Ishikawa (cell line): Measurements from ENCODE around the gene MESP1.

Experiments used
- CEBPB ChIP-seq: IDR thresholded peaks from 2 replicates; pipeline ENCODE4 v1.6.1; 2012
- CREB1 ChIP-seq: IDR thresholded peaks from 2 replicates; pipeline ENCODE4 v1.6.1; 2012; ENCODE audit warnings: low read depth
- EGR1 ChIP-seq: IDR thresholded peaks from 2 replicates; pipeline ENCODE4 v1.6.1; 2012
- EP300 ChIP-seq: IDR thresholded peaks from 2 replicates; pipeline ENCODE4 v1.6.1; 2012; ENCODE audit warnings: borderline replicate concordance
- FOXM1 ChIP-seq: IDR thresholded peaks from 2 replicates; pipeline ENCODE4 v1.6.1; 2012; ENCODE audit warnings: low read depth, borderline replicate concordance
- NFIC ChIP-seq: IDR thresholded peaks from 2 replicates; pipeline ENCODE4 v1.6.1; 2012
- RAD21 ChIP-seq: IDR thresholded peaks from 2 replicates; pipeline ENCODE4 v1.6.1; 2012; ENCODE audit warnings: low read depth
- TAF1 ChIP-seq: IDR thresholded peaks from 2 replicates; pipeline ENCODE4 v1.6.1; 2012; ENCODE audit warnings: low read depth, mild to moderate bottlenecking
- TCF12 ChIP-seq: IDR thresholded peaks from 2 replicates; pipeline ENCODE4 v1.6.1; 2012; ENCODE audit warnings: low read depth
- TEAD4 ChIP-seq: IDR thresholded peaks from 2 replicates; pipeline ENCODE4 v1.6.1; 2012
- YY1 ChIP-seq: IDR thresholded peaks from 2 replicates; pipeline ENCODE4 v1.6.1; 2012; ENCODE audit warnings: low read depth
- ZBTB7A ChIP-seq: IDR thresholded peaks from 2 replicates; pipeline ENCODE4 v1.6.1; 2012; ENCODE audit warnings: low read depth
- TF ChIP-seq, protein P1 (sequence below): IDR thresholded peaks from 2 replicates; pipeline ENCODE4 v1.6.1; 2012
- TF ChIP-seq, protein P2 (sequence below): IDR thresholded peaks from 2 replicates; pipeline ENCODE4 v1.6.1; 2012; ENCODE audit warnings: low read depth, mild to moderate bottlenecking
- TF ChIP-seq, protein P3 (sequence below): IDR thresholded peaks from 2 replicates; pipeline ENCODE4 v1.6.1; 2012

MESP1 gene

DNA sequence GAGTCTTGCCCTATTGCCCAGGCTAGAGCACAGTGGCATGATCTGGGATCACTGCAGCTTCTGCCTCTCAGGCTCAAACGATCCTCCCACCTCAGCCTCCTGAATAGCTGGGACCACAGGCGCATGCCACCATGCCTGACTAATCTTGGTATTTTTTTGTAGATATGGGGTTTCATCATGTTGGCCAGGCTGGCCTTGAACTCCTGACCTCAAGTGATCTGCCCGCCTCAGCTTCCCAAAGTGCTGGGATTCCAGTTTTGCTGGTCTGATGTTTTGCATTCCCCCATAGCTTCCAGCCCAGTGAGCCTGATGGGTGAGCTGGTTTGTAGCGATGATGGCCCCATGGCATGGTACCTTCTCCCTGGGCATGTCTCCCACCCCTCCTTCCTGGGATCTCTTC lies 4.7 kb upstream of the MESP1 start:
- TF ChIP-seq, protein P1, sequence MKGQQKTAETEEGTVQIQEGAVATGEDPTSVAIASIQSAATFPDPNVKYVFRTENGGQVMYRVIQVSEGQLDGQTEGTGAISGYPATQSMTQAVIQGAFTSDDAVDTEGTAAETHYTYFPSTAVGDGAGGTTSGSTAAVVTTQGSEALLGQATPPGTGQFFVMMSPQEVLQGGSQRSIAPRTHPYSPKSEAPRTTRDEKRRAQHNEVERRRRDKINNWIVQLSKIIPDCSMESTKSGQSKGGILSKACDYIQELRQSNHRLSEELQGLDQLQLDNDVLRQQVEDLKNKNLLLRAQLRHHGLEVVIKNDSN, result no peak

DNA sequence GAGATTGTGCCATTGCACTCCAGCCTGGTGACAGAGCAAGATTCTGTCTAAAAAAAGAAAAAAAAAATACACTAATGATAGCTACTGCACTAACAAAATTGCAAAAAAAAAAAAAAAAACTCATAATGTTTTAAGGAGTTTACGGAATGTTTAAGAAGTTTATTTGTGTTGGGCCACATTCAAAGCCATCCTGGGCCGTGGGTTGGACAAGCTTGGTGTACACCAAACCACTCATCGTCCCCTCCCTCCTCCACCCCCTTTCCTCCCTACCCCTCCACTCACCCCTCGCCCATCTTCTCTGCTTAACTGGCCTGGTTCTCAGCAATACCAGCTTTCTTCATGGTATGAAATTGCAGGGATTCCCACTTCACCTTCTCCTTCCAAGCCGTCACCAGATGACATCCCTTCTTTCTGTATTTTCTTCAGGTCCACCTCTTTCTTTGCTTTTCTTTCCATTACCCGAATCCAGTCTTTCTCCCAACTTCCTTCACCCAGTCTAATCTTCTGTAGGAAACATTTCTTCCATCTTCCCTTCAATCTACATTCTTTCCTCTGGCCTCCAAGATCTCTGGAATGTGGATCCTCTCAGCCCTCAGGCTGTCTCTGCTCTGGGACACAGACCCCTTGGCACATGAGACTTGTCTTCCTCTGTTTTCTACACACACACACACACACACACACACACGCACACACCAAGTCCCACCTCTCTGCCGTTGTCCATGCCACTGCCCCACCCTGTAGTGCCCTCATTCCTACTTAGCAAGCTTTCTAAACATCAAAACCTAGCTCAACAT lies 3.5 kb upstream of the MESP1 start:
- no peak for TF ChIP-seq NFIC
- TF ChIP-seq, protein P1, result no peak
- no peak for TF ChIP-seq EP300
- TF ChIP-seq, protein P2, sequence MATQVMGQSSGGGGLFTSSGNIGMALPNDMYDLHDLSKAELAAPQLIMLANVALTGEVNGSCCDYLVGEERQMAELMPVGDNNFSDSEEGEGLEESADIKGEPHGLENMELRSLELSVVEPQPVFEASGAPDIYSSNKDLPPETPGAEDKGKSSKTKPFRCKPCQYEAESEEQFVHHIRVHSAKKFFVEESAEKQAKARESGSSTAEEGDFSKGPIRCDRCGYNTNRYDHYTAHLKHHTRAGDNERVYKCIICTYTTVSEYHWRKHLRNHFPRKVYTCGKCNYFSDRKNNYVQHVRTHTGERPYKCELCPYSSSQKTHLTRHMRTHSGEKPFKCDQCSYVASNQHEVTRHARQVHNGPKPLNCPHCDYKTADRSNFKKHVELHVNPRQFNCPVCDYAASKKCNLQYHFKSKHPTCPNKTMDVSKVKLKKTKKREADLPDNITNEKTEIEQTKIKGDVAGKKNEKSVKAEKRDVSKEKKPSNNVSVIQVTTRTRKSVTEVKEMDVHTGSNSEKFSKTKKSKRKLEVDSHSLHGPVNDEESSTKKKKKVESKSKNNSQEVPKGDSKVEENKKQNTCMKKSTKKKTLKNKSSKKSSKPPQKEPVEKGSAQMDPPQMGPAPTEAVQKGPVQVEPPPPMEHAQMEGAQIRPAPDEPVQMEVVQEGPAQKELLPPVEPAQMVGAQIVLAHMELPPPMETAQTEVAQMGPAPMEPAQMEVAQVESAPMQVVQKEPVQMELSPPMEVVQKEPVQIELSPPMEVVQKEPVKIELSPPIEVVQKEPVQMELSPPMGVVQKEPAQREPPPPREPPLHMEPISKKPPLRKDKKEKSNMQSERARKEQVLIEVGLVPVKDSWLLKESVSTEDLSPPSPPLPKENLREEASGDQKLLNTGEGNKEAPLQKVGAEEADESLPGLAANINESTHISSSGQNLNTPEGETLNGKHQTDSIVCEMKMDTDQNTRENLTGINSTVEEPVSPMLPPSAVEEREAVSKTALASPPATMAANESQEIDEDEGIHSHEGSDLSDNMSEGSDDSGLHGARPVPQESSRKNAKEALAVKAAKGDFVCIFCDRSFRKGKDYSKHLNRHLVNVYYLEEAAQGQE, result no peak
- no peak for TF ChIP-seq CEBPB
- no peak for TF ChIP-seq RAD21
- no peak for TF ChIP-seq TEAD4
- no peak for TF ChIP-seq FOXM1

DNA sequence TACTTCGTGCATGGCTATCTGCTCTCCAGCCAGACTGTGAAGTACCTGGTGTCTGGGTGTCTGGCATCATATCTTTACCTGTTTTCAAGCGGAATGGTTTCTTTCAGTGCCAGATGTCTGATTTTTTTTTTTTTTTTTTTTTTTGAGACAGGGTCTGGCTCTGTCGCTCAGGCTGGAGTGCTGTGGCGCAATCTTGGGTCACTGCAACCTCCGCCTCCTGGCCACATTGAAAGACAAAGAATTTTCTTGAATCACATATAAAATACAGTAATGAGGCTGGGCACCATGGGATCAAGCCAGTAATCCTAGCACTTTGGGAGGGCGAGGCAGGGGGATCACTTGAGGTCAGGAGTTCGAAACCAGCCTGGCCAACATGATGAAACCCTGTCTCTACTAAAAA lies 2.8 kb upstream of the MESP1 start:
- TF ChIP-seq EGR1 (no peak), ZBTB7A (no peak), CREB1 (no peak), TAF1 (no peak), NFIC (no peak), CEBPB (no peak), RAD21 (no peak), EP300 (no peak)
- TF ChIP-seq, protein P2, result no peak
- TF ChIP-seq, protein P3, sequence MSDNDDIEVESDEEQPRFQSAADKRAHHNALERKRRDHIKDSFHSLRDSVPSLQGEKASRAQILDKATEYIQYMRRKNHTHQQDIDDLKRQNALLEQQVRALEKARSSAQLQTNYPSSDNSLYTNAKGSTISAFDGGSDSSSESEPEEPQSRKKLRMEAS, result no peak

DNA sequence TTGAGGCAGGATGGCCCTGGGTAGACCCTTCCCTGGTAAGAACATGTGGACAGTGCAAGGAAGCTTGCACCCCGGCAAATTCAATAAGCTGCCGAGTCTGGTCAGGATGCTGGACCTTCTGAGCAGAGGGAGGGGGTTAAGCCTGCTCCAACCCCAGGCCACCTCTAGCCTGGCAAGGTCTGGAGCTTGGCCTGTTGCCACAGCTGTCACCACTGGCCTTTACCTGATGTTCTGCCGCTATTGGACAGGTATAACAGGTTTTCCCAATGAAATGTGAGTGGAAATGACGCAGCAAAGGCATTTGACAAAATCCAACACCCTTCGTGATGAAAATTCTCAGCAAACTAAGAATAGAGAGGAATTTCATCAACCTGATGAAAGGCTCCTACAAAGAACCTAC lies 699 bp upstream of the MESP1 start:
- TF ChIP-seq TAF1 (no peak), RAD21 (no peak), CREB1 (0 out of 2 replicates have a peak, but pooled peaks have one; percentile 44), EP300 (peak; percentile 49; the same call in 1 of the 2 replicates), FOXM1 (no peak), TEAD4 (peak; percentile 55; the same call in 1 of the 2 replicates), TCF12 (peak; percentile 53), NFIC (peak; percentile 90), YY1 (no peak), ZBTB7A (no peak), CEBPB (no peak)
- TF ChIP-seq, protein P3, result no peak; the same call in 1 of the 2 replicates

DNA sequence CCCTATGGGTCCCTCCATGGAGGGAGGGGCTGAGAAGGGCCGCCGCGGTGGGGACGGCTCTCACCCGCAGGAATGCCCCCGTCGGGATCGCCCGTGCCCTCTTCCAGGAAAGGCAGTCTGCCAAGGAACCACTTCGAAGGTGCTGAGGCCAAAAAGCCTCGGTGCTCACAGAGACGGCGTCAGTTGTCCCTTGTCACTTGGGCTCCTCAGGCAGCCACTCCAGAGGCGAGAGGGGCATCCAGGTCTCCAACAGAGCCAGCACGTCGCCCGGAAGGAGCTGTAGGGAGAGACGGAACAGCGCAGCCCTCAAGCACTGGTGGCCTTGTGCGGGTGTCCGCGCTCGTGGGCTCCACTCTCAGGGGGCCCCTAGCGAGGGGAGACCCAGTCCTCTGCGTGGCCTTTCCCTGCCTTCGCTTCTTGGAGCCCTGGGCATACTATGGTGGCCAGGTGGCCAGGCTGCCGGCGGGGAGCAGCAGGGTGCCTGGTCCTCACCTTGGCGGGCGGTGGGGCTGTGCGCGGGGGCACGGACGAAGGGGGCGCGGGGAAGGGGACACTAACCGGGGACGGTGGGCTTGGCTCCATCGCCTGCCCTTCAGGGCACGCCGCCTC lies 994 bp downstream of the MESP1 start:
- TF ChIP-seq TEAD4, result no peak
- TF ChIP-seq, protein P1, result no peak
- TF ChIP-seq ZBTB7A, result no peak
- TF ChIP-seq, protein P2, result no peak
- no peak for TF ChIP-seq NFIC
- TF ChIP-seq YY1, result no peak
- no peak for TF ChIP-seq TAF1
- TF ChIP-seq FOXM1, result no peak
- no peak for TF ChIP-seq EP300
- no peak for TF ChIP-seq CREB1
- TF ChIP-seq, protein P3, result no peak
- TF ChIP-seq RAD21, result no peak
- no peak for TF ChIP-seq TCF12
- TF ChIP-seq CEBPB, result no peak
- TF ChIP-seq EGR1, result no peak
